GM19238 (cell line): ENCODE data around the gene CNTN1.

ENCODE experiments used
- DNase-seq: peaks from one replicate; pipeline ENCODE4 v3.0.0; 2011; ENCODE audit warnings: low spot score; ENCODE audit not compliant: insufficient read length

The CNTN1 gene

DNA sequence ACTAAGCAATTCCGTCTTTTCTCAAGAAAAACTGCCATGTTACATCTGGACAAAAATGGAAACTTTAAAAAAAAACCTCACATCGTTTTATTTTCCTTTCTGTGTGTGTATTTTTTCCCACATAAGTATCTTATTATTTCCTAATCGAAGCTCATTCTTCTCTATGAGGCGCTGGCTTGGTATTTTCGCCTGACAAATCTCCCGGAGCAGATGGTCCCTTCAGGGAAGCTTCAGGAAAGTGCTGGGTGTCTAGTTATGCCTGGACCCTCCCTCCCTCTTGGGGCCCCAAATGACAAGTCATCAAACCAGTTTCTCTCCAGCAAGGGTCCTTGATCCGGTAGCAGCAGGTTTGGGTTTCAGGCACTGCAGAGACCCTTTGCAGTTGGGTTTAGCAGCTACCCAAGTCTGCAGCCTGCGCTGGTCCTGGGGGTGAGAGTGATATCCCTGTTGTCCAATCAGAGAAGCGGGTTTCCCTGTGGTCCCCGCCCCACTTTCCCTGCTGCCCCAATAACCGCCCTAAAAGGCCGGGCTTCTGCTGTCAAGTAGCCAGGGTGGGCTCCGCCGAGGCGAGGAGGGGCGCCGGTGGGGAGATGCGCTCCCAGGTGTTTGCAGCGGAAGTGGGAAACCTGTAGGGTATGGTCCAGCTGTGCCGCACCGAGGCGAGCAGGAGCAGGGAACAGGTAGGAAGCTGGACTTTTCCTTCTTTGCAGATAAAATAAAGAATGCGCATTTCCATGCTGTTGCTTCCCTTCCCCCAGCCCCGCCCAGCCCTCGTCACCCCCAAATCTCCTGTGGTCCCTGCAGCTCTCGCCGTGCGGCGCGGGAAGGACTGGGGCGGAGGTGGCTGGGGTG, at the start of gene CNTN1:
CNTN1 (plus strand) TSS at position 527 of the 852 bp plus-strand sequence.
- peak; percentile 23 for DNase-seq

DNA sequence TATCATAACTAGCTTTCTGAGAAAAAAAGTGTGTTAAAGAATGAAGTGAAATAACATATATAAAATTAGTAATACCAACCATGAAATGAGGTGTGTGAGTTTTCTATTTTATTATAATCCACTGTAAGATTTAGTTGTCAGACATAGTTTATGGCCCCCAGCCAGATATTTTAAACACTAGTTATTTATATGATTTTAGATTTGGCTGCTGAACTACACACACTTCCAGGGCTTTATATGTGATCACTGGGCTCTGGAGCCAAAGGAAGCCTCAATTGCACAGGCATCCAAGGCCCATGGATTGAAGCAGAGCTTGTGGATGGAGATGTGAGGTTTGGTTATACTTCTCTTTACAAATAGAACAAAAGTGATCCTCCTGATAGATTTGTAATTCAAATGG, 48.7 kb upstream of the CNTN1 start:
- no peak for DNase-seq

DNA sequence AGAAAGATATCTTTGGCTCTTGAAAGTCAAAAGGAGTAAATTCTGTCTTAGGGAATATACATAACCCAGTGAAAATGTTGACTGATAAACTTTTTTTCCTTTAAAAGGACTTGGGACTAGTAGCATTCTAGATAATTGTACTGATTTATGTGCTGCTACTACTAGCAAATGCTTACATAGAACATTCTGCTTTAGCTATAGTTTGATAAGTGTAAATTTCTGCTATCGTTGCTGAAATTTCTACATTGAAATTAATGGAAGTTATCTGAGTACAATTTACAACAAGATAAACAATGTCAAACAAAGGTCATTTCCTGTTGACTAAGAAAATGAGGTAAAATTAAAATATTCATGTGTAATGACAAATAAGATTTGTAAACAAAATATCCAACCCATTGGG, 48.3 kb upstream of the CNTN1 start:
- DNase-seq: no peak

DNA sequence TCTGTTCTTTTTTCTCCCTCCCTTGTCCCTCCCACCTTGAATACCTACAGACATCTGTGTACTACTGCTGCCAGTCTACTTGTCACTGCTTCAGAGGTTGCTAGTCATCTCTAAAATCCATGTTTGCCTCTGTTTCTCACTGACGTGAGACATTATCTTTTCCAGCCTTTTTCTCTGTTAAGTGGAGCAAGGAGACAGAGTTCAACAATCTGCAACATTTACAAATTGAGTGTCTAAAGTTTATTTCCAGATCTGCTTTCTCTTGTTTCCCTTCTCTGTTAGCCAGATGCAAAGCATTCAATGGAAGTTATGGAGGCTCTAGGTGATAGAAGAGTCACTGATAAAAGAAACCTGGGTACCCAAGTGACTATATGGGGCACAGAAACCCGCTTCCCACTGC, 47.5 kb upstream of the CNTN1 start:
- no peak for DNase-seq

DNA sequence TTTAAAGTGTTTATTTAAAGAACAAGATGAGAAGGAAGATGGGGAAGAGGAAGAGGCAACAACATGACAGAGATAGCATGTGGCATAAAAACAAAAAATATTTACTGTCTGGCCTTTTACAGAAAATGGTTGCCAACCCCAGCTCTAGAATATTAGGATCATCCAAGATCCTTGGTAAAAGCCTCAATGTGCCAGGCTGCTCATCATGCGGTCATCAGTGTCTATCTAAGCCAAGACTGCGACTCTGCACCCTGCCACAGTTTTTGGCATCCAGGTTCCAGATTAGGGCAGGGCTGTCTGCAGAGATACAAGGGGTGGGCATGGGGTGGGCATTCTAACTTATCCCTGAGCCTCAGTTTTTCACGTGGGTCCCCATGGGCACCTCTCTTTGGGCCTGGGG, 46.9 kb upstream of the CNTN1 start:
- DNase-seq: no peak

DNA sequence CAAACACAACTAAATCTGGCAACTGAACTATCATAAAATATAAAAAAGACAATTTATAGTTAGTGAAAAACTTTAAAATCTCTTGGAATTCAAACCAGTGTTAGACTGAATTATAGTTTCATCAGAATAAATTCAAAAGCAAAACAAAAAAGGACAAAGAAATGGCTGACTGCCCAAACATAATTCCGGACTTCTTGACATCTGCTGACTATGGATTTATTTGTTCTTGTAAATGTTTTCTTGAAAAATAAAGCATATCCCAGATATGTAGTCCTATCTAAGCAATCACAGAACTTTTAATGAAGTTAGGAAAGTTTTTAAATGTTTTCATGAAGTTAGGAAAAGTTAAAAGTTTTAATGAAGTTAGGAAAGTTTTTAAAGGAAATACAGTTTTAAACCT, 45.8 kb upstream of the CNTN1 start:
- DNase-seq: no peak

DNA sequence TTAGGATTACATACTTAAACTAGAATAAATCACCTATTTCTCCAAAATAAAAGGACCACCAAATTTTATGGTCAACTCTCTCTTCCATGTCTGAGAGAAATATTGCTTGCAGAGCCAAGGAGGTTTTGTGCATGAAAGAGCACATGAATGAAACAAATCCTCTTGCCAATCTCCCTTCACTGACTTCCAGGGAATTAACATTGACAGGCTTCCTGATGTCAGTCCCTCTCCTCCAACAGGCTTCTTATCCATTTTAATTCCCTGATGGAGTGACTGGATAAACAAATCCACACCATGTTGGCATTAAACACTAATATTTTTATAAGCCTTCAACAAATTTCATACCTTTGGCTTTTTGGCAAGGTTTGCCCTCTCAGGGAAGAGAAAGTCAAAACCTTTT, 45.3 kb upstream of the CNTN1 start:
- no peak for DNase-seq

DNA sequence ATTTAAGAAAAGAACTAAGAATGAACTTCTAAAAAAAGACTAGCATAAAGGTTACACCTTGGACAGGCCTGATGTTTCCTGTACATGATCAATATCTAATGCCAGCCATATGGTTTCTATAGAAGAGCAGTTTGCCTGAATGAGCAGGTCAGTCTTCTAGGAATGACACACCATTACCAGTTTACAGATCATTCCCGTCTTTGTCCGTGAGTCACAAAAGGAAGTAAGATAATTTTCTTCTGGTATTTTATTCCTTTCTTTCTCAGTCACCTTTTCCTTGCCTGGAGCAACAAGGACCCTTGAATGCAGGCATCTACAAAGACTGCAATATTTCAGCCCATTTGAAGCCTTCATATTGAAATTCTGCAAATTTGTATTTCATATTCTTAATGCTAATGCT, 44.6 kb upstream of the CNTN1 start:
- DNase-seq: no peak

DNA sequence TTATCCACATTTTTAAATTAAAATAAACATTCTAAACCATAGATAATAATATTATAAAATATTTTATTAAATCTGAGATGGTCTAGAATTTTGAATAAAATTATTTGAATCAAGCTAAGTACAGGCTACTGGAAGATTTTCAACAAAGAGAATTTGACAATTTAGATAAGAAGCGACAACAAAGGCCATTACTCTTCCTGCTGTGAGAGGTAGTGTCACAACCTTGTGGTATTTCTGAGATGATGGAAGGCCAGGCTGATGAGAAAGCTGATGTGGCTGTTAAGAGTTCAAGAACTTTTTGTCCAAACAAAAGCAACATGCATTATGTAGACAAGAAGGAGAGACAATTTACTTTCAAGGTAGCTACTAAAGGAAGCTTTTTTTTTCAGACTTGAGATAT, 43.7 kb upstream of the CNTN1 start:
- no peak for DNase-seq

DNA sequence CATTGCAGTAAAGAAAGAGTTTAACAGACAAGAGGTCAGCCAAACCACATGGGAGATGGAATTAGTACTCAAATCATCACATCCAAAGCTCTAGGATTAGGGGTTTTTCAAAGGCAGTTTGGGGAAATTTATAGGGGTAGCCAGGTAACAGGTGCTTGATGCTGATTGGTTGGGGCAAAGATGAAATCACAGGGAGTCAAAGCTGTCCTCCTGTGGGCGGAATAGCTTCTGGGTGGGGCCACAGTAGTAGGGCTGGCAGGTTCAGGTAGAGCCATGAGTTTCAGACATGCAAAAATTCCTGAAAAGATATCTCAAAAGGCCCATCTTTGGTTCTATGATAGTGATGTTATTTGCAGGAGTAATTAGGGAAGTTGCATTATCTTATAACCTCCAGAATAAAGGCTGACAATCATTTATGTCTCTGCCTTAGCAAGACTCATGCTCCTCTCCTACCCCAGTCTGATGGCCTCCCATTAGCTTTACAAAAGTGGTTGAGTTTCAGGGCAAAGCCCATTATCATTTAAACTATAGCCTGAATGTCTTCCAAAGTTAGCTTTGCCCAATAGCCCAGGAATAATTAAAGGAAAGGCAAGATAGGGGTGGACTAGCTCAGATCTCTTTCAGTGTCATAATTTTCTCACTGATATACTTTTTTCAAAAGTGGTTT, 42.1 kb upstream of the CNTN1 start:
- no peak for DNase-seq

DNA sequence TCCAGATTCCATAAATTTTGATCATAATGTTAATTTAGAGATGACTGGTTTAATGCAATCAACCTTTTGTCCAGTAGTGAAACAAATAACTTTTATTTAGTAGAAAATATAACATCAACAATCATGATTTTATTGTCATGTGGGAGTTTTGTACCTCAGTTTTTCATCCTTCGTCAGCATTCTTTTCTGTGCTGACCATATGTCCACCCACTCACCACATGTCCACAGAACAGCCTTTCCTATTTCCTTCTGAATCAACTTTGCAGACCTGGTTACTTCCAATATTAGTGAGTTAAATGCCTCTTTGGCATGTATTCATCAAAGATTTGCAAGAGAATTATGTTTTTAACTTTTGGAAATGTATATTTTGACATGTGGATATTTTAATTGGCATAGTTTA, 36.8 kb upstream of the CNTN1 start:
- DNase-seq: no peak

DNA sequence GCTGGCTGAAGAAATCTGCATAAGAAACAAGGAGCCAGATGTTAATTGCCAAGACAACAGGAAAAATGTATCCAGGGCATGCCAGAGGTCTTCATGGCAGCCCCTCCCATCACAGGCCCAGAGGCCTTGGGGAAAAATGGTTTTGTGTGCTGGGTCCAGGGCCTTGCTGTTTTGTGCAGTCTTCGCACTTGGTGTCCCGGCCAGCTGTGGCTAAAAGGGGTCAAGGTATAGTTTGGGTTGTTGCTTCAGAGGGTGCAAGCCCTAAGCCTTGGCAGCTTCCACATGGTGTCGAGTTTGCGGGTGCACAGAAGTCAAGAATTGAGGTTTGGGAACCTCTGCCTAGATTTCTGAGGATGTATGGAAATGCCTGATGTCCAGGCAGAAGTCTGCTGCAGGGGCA, 29.9 kb upstream of the CNTN1 start:
- DNase-seq: no peak

DNA sequence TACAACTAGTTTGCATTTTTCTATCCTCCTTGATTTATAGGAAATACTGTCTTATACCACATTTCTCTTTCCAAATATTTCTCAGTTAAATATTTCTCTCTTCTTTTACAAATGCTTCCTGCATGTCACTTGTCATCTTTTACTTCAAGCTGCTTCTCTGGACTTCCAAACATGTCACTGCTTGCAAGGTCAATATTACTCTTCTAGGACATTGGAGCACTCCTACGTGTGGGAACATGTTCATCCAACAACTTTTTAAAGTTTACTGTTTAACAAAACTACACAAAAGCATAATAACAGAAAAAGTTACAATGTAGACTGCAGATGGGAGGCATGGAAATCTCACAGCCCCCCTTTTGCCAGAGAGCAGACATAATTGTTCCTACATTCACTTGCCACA, 28.5 kb upstream of the CNTN1 start:
- no peak for DNase-seq

DNA sequence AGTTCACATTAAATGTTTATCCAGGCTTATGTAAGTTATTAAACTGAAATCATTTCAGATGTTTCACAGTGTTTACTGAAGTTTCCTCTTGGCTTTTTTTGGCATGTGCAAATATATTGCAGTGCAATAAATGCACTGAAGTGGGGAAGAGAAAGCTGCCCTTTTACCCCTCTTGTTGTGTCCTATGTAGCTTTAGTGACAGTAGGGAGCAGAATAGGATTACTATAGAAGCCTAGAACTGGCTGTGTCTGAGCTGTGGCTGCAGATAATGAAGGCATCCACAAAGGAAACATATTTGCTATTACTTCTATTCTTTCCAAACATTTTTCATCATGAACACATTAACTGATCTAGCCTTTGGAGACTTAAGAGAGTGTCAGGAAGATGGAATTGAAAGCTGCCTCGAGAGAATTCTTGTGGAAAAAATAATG, 24.1 kb upstream of the CNTN1 start:
- DNase-seq: no peak

DNA sequence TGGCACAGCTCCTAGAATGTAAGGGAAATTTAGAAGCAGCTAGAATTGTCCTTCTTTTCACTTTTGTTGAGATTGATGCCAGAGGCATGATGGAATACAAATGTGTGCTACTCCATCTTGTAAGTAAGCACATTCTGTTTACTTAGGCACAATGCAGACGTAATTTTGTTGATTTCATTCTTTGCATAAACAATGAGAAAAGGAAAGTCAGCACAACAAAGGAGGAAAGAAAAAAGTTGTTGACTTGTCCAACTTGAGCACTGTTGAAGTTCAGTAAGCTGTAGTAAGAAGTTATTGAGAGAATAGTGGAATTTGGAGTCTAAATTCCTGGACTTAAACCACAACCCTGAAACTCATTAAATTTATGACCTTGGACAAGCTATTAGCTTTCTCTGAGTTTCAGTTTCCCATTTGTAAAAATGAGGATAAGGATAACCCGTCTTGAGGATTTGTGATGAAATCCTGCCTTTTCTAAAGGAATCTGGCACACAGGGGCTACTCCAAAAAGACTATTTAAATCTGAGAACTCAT, 19.4 kb upstream of the CNTN1 start:
- no peak for DNase-seq

DNA sequence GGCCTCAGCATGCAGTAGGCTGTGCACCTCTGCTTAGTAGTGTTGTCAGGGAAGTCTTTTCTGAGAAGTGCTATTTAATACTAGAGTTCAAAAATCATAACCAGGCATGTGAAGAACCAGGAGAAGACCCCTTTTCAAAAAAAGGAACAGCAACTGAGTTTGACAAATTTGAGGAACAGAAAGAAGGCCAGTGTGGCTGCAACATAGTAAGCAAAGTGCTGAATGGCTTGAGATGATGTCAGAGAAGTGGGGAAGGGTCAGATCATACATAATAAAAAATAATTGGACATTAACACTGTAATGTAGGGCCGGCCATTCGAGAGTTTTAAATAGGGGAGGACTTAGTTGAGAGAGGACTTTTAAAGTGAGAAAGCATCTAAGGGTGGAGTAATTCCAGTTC, 11.1 kb upstream of the CNTN1 start:
- no peak for DNase-seq

DNA sequence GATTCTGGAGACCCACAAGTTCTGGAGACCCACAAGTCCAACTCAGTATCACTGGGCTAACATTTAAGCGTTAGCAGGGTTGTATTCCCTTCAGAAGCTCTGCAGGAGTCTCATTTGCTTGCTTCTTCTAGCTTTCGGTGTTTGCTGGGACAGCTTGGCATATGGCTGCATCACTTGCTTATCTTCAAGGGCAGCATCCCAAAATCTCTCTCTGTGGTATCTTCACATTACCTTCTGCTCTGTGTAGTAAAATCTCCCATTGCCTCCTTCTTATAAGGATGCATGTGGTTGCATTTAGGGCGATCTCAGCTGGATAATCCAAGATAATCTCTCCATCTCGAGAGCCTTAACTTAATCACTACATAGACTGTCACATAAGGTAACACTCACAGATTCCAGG, 7.3 kb upstream of the CNTN1 start:
- no peak for DNase-seq

DNA sequence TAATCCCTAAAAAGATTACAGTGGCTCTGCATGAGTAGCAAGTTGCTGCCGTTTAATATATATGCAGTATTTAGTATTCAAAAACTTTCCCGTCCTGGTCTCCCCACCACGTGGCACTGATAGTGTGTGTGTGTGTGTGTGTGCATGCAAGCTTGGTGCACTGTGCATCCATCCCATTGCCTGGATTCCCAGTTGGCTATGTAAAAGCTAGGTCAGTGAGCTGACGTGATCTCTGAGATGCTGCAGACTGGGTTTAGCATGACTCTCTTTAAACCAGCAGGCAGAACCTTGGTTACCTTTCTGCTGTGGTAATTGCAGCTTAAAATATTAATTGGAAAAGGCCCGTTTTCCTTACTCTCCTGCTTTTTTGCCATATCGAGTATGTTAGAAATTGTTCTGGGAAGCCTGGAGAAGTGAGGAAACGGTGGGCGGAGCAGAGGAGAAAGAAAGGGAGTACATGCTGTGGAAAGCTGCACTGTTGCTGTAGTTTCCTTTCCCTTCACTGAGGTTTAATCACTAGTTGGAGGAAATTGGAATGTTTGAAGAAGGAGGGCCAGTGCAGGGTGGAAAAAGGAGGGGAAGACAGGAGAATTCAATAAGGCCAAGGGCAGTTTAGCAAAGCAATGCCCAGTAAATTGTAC, 4.0 kb upstream of the CNTN1 start:
- no peak for DNase-seq

DNA sequence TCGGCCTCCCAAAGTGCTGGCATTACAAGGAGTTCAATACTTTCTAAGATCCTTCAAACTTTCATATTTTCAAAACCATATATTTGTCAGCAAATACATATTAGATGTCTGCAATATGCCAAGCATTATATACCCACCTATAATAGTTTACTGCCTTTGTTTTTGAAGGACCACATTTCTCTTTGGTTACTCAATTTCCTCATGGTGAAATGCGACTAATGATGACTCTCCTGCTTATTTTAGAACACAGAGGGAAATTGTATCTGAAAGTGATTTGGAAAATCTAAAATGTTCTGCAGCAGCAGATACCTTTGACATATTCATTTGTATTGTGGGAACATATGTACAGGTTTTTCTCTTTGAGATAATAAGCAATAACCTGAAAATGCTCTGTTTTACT, 2.7 kb upstream of the CNTN1 start:
- DNase-seq: no peak

DNA sequence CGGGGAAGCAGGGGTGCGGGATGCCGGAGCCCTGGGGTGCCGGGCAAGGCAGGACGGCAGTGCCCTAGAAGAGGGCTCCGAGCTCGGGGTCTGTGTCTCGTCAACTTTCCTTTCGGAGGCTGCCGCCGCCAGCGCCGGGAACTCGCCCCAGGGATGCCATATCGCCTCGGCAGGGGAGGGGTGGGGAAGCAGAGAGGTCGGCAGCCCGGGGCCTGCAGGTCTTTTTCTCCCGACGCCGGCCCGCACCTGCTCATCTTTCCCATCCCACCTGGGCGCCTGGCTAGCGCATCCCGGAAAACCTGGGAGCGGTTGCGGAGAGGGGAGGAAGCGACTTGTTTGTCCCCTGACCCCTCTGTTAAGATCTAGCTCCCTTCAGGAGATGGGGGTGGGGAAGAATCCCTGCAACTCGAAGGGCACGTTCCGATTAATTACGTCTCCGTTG, 547 bp downstream of the CNTN1 start:
- DNase-seq: no peak

DNA sequence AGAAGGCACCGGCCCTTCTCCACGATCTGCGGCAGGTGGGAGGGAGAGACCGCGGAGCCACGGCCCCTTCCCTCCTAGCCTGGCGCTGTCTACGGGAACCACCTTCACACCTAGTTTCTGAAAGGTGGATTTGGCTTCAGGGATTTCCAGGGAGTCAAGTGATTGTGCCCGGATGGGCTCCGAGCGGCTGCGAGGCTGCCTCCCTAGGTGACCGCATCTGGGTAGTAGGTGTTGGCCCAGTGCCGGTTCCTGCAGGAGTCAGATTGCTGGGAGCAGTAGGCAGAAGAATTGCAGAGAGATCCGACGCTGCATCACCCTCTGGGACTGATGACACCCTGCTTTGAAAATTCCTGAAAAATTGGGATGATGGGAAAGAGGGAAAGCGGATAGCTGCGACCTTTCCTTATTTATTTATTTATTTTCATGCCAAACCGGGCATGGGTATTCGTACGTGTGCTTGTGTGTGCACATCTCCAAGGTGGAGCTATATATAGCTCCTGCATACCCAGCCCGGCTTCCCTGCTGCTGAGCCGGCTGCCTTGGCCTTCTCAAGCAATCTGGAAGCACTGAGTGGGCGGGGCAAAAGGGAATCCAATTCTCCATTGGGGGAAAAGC, 1.1 kb downstream of the CNTN1 start:
- no peak for DNase-seq
